Mesenchymal stem cell (in vitro differentiated cells and primary cell): ENCODE results near the gene ACHE.
"Not testable (repeated sequence)": the region's sequence is repeated elsewhere in the genome, so short reads cannot be mapped to it uniquely, and the experiment has no call there.

Experiments
- DNase-seq: peaks from one replicate; pipeline ENCODE4 v3.0.0-alpha.2; 2013
- H2AFZ ChIP-seq: one replicate; pipeline ENCODE4 v1.6.1; 2013; ENCODE audit warnings: low read depth, mild to moderate bottlenecking, control low read depth, inconsistent platforms, low read length, moderate library complexity
- H2AK5ac ChIP-seq: 2 replicates; pipeline ENCODE4 v1.6.1; 2013; ENCODE audit warnings: low read length, moderate library complexity, mild to moderate bottlenecking, inconsistent platforms; ENCODE audit not compliant: severe bottlenecking
- H2BK120ac ChIP-seq: one replicate; pipeline ENCODE4 v1.6.1; 2013; ENCODE audit warnings: low read depth, mild to moderate bottlenecking, inconsistent platforms, low read length, moderate library complexity
- H2BK12ac ChIP-seq, 2 experiments: one replicate each; pipeline ENCODE4 v1.6.1; 2013; ENCODE audit warnings: inconsistent platforms in 2 of 2, low read length in 2 of 2, mild to moderate bottlenecking in 2 of 2, moderate library complexity in 2 of 2, control low read depth in 1 of 2
- H2BK15ac ChIP-seq: one replicate; pipeline ENCODE4 v1.6.1; 2013; ENCODE audit warnings: mild to moderate bottlenecking, low read depth, inconsistent platforms; ENCODE audit not compliant: poor library complexity, severe bottlenecking
- H2BK5ac ChIP-seq: 2 replicates; pipeline ENCODE4 v1.6.1; 2013; ENCODE audit warnings: low read depth, mild to moderate bottlenecking, low read length, control low read depth, inconsistent platforms; ENCODE audit not compliant: poor library complexity, severe bottlenecking
- H3K14ac ChIP-seq, 2 experiments: one replicate each; pipeline ENCODE4 v1.6.1; 2013; ENCODE audit warnings: inconsistent platforms in 2 of 2, low read length in 2 of 2, control low read depth in 1 of 2, mild to moderate bottlenecking in 1 of 2, moderate library complexity in 1 of 2
- H3K18ac ChIP-seq, 2 experiments: one replicate each; pipeline ENCODE4 v1.6.1; 2013; ENCODE audit warnings: inconsistent platforms in 2 of 2, low read length in 2 of 2, control low read depth in 1 of 2, low read depth in 1 of 2, mild to moderate bottlenecking in 1 of 2
- H3K23ac ChIP-seq, 2 experiments: one replicate each; pipeline ENCODE4 v1.6.1; 2013; ENCODE audit warnings: inconsistent platforms in 2 of 2, low read length in 2 of 2, mild to moderate bottlenecking in 2 of 2, moderate library complexity in 2 of 2, control low read depth in 1 of 2
- H3K27ac ChIP-seq: 2 replicates; pipeline ENCODE4 v1.5.1; 2013; ENCODE audit warnings: mild to moderate bottlenecking, moderate library complexity, low read length, control low read depth, inconsistent platforms; ENCODE audit not compliant: poor library complexity, severe bottlenecking
- H3K27me3 ChIP-seq, 2 experiments: 2 replicates each; pipeline versions ENCODE4 v1.6.1 to v1.7.0; 2013; ENCODE audit warnings: low read length in 2 of 2, mild to moderate bottlenecking in 2 of 2, moderate library complexity in 2 of 2, control low read depth in 1 of 2, inconsistent platforms in 1 of 2; ENCODE audit not compliant: control insufficient read depth in 1 of 2, insufficient read depth in 1 of 2
- H3K36me3 ChIP-seq, 2 experiments: 2 replicates each; pipeline versions ENCODE4 v1.6.1 to v1.7.0; 2013; ENCODE audit warnings: low read length in 2 of 2, control low read depth in 1 of 2, inconsistent platforms in 1 of 2, low read depth in 1 of 2, mild to moderate bottlenecking in 1 of 2; ENCODE audit not compliant: insufficient read depth in 2 of 2, control insufficient read depth in 1 of 2
- H3K4ac ChIP-seq, 2 experiments: one replicate each; pipeline ENCODE4 v1.6.1; 2013; ENCODE audit warnings: inconsistent platforms in 2 of 2, low read length in 2 of 2, mild to moderate bottlenecking in 2 of 2, moderate library complexity in 2 of 2, control low read depth in 1 of 2, low read depth in 1 of 2
- H3K4me1 ChIP-seq: 2 replicates; pipeline ENCODE4 v1.6.1; 2013; ENCODE audit warnings: low read depth, low read length, control low read depth; ENCODE audit not compliant: control insufficient read depth, insufficient read depth
- H3K4me2 ChIP-seq: 2 replicates; pipeline ENCODE4 v1.6.1; 2013; ENCODE audit warnings: low read length, mild to moderate bottlenecking, inconsistent platforms; ENCODE audit not compliant: poor library complexity, severe bottlenecking
- H3K4me3 ChIP-seq, 2 experiments: 2 replicates each; pipeline versions ENCODE4 v1.5.1 to v1.7.0; 2013; ENCODE audit warnings: low read length in 2 of 2, mild to moderate bottlenecking in 2 of 2, control low read depth in 1 of 2, low read depth in 1 of 2; ENCODE audit not compliant: insufficient read depth in 1 of 2
- H3K79me1 ChIP-seq: replicated peaks from 2 replicates; pipeline ENCODE4 v1.6.1; 2013; ENCODE audit warnings: mild to moderate bottlenecking, control low read depth, low read length, inconsistent platforms; ENCODE audit not compliant: poor library complexity, severe bottlenecking
- H3K9ac ChIP-seq: 2 replicates; pipeline ENCODE4 v1.7.0; 2013; ENCODE audit warnings: mild to moderate bottlenecking, low read length, moderate library complexity
- H3K9me3 ChIP-seq: 2 replicates; pipeline ENCODE4 v1.7.0; 2013; ENCODE audit warnings: mild to moderate bottlenecking, low read length; ENCODE audit not compliant: control insufficient read depth
- H4K8ac ChIP-seq: one replicate; pipeline ENCODE4 v1.6.1; 2013; ENCODE audit warnings: inconsistent platforms, mild to moderate bottlenecking, low read length, moderate library complexity
- H4K91ac ChIP-seq: one replicate; pipeline ENCODE4 v1.6.1; 2013; ENCODE audit warnings: mild to moderate bottlenecking, low read length, inconsistent platforms
- WGBS: methylation state at CpG from one replicate; pipeline ENCODE4 v1.1.7; 2013; ENCODE audit warnings: mixed read lengths; 5-methylcytosine and 5-hydroxymethylcytosine counted together

The ACHE gene

GRCh38 chr7:100856871-100857282 lies 38.8 kb downstream of the ACHE start:
- WGBS = 86% methylated on average over 16 of the region's 16 CpGs

GRCh38 chr7:100855515-100855914 lies 40.2 kb downstream of the ACHE start:
- DNase-seq = no peak
- Histone ChIP-seq H3K27ac (no peak overlapping the region), H2BK12ac (no peak overlapping the region), H3K9me3 (no peaks in the 10 kb centered on the region), H3K36me3 (peaks cover 15 to 32% of the 10 kb centered on the region in 2 experiments), H2BK5ac (no peak overlapping the region), H3K4me2 (no peak overlapping the region), H2BK120ac (no peak overlapping the region), H3K4ac (no peak overlapping the region), H4K91ac (no peak overlapping the region), H3K18ac (no peak overlapping the region), H3K9ac (no peak overlapping the region), H2AFZ (no peak overlapping the region), H2BK15ac (no peak overlapping the region), H3K27me3 (no peaks in the 10 kb centered on the region), H3K14ac (no peak overlapping the region), H3K4me1 (peaks cover 29% of the 10 kb centered on the region), H2AK5ac (peak overlapping the region; percentile 1), H3K79me1 (peaks cover 36% of the 10 kb centered on the region), H3K4me3 (no peak overlapping the region), H3K23ac (no peak overlapping the region), H4K8ac (no peak overlapping the region)
- 94% methylated on average over 10 of the region's 10 CpGs for WGBS

More at GRCh38 chr7:100856871-100857282, 38.8 kb downstream of the ACHE start:
- no peak for DNase-seq
- H3K27ac ChIP-seq = peak overlapping the region; percentile 70
- no peak overlapping the region for H3K18ac ChIP-seq
- no peaks in the 10 kb centered on the region for H3K27me3 ChIP-seq
- no peak overlapping the region for H3K4ac ChIP-seq
- H2AK5ac ChIP-seq = peak overlapping the region; percentile 45
- no peak overlapping the region for H3K4me3 ChIP-seq
- peak overlapping the region; percentile 30 for H3K4me2 ChIP-seq
- no peak overlapping the region for H4K8ac ChIP-seq
- peaks cover 43% of the 10 kb centered on the region for H3K79me1 ChIP-seq
- H3K36me3 ChIP-seq = peaks cover 23 to 46% of the 10 kb centered on the region in 2 experiments
- no peak overlapping the region for H2BK120ac ChIP-seq
- peak overlapping the region; percentile 33 for H2BK5ac ChIP-seq
- H2BK15ac ChIP-seq = no peak overlapping the region
- no peak overlapping the region for H4K91ac ChIP-seq
- no peak overlapping the region for H2AFZ ChIP-seq
- no peak overlapping the region for H3K23ac ChIP-seq
- H3K4me1 ChIP-seq = peaks cover 29% of the 10 kb centered on the region
- no peaks in the 10 kb centered on the region for H3K9me3 ChIP-seq
- no peak overlapping the region for H3K14ac ChIP-seq
- H3K9ac ChIP-seq = no peak overlapping the region
- H2BK12ac ChIP-seq = no peak overlapping the region

GRCh38 chr7:100854899-100855298 lies 40.8 kb downstream of the ACHE start:
- not testable (repeated sequence) for H3K4me3 ChIP-seq, H2BK12ac ChIP-seq, H3K18ac ChIP-seq, H4K8ac ChIP-seq, H2AFZ ChIP-seq, DNase-seq, H3K27ac ChIP-seq, H3K9ac ChIP-seq, H3K4me2 ChIP-seq, H3K4ac ChIP-seq, H3K27me3 ChIP-seq, H3K9me3 ChIP-seq, H2AK5ac ChIP-seq, H2BK5ac ChIP-seq, H2BK15ac ChIP-seq, H4K91ac ChIP-seq, H3K14ac ChIP-seq, H2BK120ac ChIP-seq, H3K23ac ChIP-seq
- peaks cover 32% of the 10 kb centered on the region for H3K79me1 ChIP-seq
- H3K36me3 ChIP-seq = peaks cover 9 to 26% of the 10 kb centered on the region in 2 experiments
- 96% methylated on average over 7 of the region's 9 CpGs for WGBS
- H3K4me1 ChIP-seq = peaks cover 29% of the 10 kb centered on the region

DNA sequence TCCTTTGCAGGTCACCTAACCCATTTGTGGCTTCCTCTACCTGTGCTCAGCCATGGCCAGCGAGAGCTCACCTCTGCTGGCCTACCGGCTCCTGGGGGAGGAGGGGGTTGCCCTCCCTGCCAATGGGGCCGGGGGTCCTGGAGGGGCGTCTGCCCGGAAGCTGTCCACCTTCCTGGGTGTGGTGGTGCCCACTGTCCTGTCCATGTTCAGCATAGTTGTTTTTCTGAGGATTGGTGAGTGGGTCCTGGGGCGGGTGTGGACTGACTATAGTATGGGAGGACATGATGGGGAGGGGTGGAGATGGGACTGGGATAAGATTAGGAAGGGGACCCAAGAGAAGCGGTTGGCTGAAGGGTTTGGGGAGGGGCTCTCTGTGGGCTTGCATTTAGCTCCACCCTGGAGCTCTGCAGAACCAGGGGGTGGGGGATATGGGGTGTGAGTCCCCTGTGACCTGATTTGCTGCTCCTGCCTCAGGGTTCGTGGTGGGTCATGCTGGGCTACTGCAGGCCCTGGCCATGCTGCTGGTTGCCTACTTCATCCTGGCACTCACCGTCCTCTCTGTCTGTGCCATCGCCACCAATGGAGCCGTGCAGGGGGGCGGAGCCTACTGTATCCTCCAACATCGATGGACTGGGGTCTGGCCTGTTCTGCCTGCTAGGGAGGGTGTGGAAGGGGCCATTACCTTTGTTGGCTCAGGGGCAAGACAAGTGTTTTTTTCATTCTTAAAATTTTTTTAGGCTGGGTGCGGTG lies 41.4 kb downstream of the ACHE start:
- Histone ChIP-seq H4K91ac (no peak overlapping the region), H3K9me3 (no peaks in the 10 kb centered on the region), H2BK120ac (no peak overlapping the region), H3K27ac (no peak overlapping the region), H3K4ac (no peak overlapping the region), H3K36me3 (peaks cover 6 to 23% of the 10 kb centered on the region in 2 experiments), H2AFZ (no peak overlapping the region), H3K23ac (no peak overlapping the region), H2BK5ac (no peak overlapping the region), H3K18ac (no peak overlapping the region), H2BK15ac (no peak overlapping the region), H4K8ac (no peak overlapping the region), H3K4me1 (peaks cover 29% of the 10 kb centered on the region), H3K4me3 (no peak overlapping the region), H3K79me1 (peaks cover 30% of the 10 kb centered on the region), H3K14ac (no peak overlapping the region), H3K9ac (no peak overlapping the region), H2AK5ac (no peak overlapping the region), H3K4me2 (no peak overlapping the region), H3K27me3 (no peaks in the 10 kb centered on the region), H2BK12ac (no peak overlapping the region)
- 97% methylated on average over 14 of the region's 14 CpGs for WGBS
- DNase-seq = no peak
